Mammary epithelial cell (primary cell): ENCODE results near the gene NDST1.

Experiments used
- EZH2 ChIP-seq: IDR thresholded peaks from 2 replicates; pipeline ENCODE4 v1.6.1; 2012; ENCODE audit warnings: low read length, inconsistent platforms, borderline replicate concordance
- TF ChIP-seq, protein P1 (sequence below), 2 donors: IDR thresholded peaks in 1 of 2; conservative IDR thresholded peaks in 1 of 2; 2 replicates each; pipeline ENCODE4 v1.5.1; 2011 to 2012; ENCODE audit warnings: inconsistent platforms in 2 of 2, low read length in 2 of 2, mild to moderate bottlenecking in 2 of 2, control low read depth in 1 of 2, low read depth in 1 of 2; ENCODE audit not compliant: insufficient read depth in 1 of 2; ENCODE audit errors: extremely low read depth in 1 of 2

DNA sequence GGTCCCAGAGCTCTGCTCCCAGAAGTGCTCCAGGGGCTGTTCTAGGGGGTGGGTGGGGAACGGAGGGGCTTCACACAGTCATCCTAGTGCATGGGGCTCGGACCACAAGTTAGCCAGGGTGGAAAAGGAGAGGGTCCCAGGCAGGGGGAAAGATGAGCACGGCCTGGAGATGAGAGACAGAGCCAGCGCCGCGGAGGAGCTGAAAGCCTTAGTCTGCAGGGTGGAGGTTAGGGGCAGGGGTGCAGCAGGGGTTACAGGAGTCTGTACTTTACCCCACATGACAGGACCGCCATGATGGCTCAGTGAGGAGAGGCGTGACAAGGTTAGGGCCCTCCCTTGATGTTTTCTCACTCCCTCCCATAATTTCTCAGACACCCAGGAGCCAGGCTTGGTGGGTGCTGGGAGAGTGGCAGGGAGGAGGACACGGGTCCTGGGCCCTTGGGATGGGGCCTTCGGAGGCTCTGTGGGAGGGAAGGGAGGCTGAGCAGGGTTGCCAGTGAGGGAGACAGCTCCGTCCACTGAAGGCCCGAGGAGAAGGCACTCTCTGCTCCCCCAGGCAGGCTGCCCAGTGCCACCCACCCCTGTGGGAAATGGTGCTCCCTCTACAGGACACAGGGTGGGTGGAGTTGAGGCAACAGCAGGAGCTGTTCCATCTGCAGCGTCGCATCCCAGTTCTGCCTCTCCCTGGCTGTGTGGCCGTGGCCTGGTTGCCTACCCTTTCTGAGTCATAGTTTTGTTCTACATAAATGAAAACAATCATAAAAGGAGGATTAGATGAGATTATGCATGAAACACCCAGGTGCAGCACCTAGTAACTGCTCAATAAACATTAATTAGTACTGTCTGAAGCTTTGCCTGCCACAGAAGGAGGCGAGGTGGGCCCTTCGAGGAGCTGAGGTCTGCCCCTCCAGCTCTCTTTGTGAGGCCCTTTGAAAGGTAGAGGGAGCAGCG lies 66.2 kb downstream of the NDST1 start:
- no peak for TF ChIP-seq EZH2
- TF ChIP-seq, protein P1, sequence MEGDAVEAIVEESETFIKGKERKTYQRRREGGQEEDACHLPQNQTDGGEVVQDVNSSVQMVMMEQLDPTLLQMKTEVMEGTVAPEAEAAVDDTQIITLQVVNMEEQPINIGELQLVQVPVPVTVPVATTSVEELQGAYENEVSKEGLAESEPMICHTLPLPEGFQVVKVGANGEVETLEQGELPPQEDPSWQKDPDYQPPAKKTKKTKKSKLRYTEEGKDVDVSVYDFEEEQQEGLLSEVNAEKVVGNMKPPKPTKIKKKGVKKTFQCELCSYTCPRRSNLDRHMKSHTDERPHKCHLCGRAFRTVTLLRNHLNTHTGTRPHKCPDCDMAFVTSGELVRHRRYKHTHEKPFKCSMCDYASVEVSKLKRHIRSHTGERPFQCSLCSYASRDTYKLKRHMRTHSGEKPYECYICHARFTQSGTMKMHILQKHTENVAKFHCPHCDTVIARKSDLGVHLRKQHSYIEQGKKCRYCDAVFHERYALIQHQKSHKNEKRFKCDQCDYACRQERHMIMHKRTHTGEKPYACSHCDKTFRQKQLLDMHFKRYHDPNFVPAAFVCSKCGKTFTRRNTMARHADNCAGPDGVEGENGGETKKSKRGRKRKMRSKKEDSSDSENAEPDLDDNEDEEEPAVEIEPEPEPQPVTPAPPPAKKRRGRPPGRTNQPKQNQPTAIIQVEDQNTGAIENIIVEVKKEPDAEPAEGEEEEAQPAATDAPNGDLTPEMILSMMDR (conservative IDR thresholded peaks at IDR 0.05 in 1 of 2, IDR thresholded peaks at IDR 0.05 in 1 of 2; ENCODE audit: extremely low read depth in 1 of 2, insufficient read depth in 1 of 2, low read depth in 1 of 2, low read length in 2 of 2) = peak in 1 of 2 donors; percentile 15
